Esophagus (tissue), 2 donors: ENCODE results near the gene RPIA. TPM values are rescaled to one million over a fixed set of nuclear protein-coding genes. Genes with fewer than 3 reads are reported as not detected.
"Not testable (repeated sequence)": the region's sequence is repeated elsewhere in the genome, so short reads cannot be mapped to it uniquely, and the experiment has no call there.

ENCODE experiments used
- H3K27ac ChIP-seq, 2 donors: one replicate each; pipeline ENCODE4 v1.5.1; 2013; ENCODE audit warnings: low read depth in 2 of 2, mild to moderate bottlenecking in 2 of 2, inconsistent platforms in 1 of 2, low read length in 1 of 2, moderate library complexity in 1 of 2
- H3K27me3 ChIP-seq, 2 donors: one replicate each; pipeline ENCODE4 v1.6.1; 2013; ENCODE audit warnings: low read length in 2 of 2, control low read depth in 1 of 2, mild to moderate bottlenecking in 1 of 2; ENCODE audit not compliant: insufficient read depth in 2 of 2, control insufficient read depth in 1 of 2
- H3K36me3 ChIP-seq, 2 donors: one replicate each; pipeline ENCODE4 v1.6.1; 2013; ENCODE audit warnings: low read length in 1 of 2; ENCODE audit not compliant: control insufficient read depth in 2 of 2, insufficient read depth in 2 of 2
- H3K4me1 ChIP-seq, 2 donors: one replicate each; pipeline ENCODE4 v1.6.1; 2013; ENCODE audit warnings: low read length in 1 of 2; ENCODE audit not compliant: control insufficient read depth in 2 of 2, insufficient read depth in 2 of 2
- H3K4me3 ChIP-seq, 2 donors: one replicate each; pipeline ENCODE4 v1.5.1; 2013; ENCODE audit warnings: low read length in 2 of 2, mild to moderate bottlenecking in 2 of 2, low read depth in 1 of 2, moderate library complexity in 1 of 2
- H3K9me3 ChIP-seq, 2 donors: one replicate each; pipeline ENCODE4 v1.6.1; 2013; ENCODE audit warnings: mild to moderate bottlenecking in 2 of 2, low read depth in 1 of 2, low read length in 1 of 2, moderate library complexity in 1 of 2; ENCODE audit not compliant: control insufficient read depth in 2 of 2, insufficient read depth in 1 of 2
- WGBS, 2 donors: extraction: QIAGEN DNeasy Blood & Tissue Kit; methylation state at CpG; one replicate each; pipeline ENCODE4 v1.1.7; 2013; 5-methylcytosine and 5-hydroxymethylcytosine counted together
- polyA plus RNA-seq, 2 donors: library from polyadenylated mRNA; stranded (reverse); fragments of 200-250 nt; gene quantifications; one replicate each; pipeline ENCODE4 v1.2.3, GENCODE V29; 2013
- donor health status: healthy with polysubstance abuse.
- donor health status: Bipolar disorder and iron deficiency.

RPIA gene
- polyA plus RNA-seq, 2 donors: 18.9 to 20.1 TPM

GRCh38 chr2:88758702-88759101 is 67.2 kb downstream of the RPIA start:
- not testable (repeated sequence) for H3K4me1 ChIP-seq, H3K27ac ChIP-seq

GRCh38 chr2:88760819-88761598 is 69.5 kb downstream of the RPIA start:
- peaks cover 0 to 7% of the 10 kb centered on the region in 2 donors for H3K27me3 ChIP-seq
- peaks cover 0 to 2% of the 10 kb centered on the region in 2 donors for H3K36me3 ChIP-seq
- WGBS, 2 donors: 69 to 82% methylated on average over 2 of the region's 2 CpGs
- H3K4me1 ChIP-seq: peaks cover 3 to 11% of the 10 kb centered on the region in 2 donors
- H3K4me3 ChIP-seq: no peak overlapping the region
- no peak overlapping the region for H3K27ac ChIP-seq
- H3K9me3 ChIP-seq: peaks cover 8 to 18% of the 10 kb centered on the region in 2 donors

More at GRCh38 chr2:88758702-88759101, 67.2 kb downstream of the RPIA start:
- not testable (repeated sequence) for H3K36me3 ChIP-seq, H3K4me3 ChIP-seq, H3K27me3 ChIP-seq, H3K9me3 ChIP-seq
- WGBS, 2 donors: 88 to 89% methylated on average over 2 of the region's 2 CpGs

- Histone ChIP-seq H3K36me3 (no peaks in the 10 kb centered on the region), H3K27me3 (peaks cover 0 to 7% of the 10 kb centered on the region in 2 donors), H3K27ac (no peak overlapping the region), H3K4me3 (no peak overlapping the region), H3K4me1 (peaks cover 3 to 11% of the 10 kb centered on the region in 2 donors), H3K9me3 (peaks cover 7 to 15% of the 10 kb centered on the region in 2 donors)
- WGBS, 2 donors: 85 to 89% methylated on average over 19 of the region's 19 CpGs
Measured at GRCh38 chr2:88764141-88764849, 72.8 kb downstream of the RPIA start.

GRCh38 chr2:88764850-88765153 is 73.3 kb downstream of the RPIA start:
- Histone ChIP-seq H3K27ac (no peak overlapping the region), H3K4me1 (peaks cover 3 to 11% of the 10 kb centered on the region in 2 donors)

GRCh38 chr2:88765154-88765888 is 73.8 kb downstream of the RPIA start:
- Histone ChIP-seq H3K27me3 (peaks cover 0 to 7% of the 10 kb centered on the region in 2 donors), H3K9me3 (peaks cover 5 to 15% of the 10 kb centered on the region in 2 donors), H3K36me3 (no peaks in the 10 kb centered on the region), H3K4me1 (peaks cover 3 to 11% of the 10 kb centered on the region in 2 donors), H3K27ac (no peak overlapping the region), H3K4me3 (peak overlapping the region; percentile 7 to 26)
- 4 to 5% methylated on average over 75 of the region's 75 CpGs for WGBS, 2 donors

More at GRCh38 chr2:88764850-88765153, 73.3 kb downstream of the RPIA start:
- Histone ChIP-seq H3K9me3 (peaks cover 5 to 15% of the 10 kb centered on the region in 2 donors), H3K36me3 (no peaks in the 10 kb centered on the region), H3K27me3 (peaks cover 0 to 7% of the 10 kb centered on the region in 2 donors), H3K4me3 (peak overlapping the region in 1 of 2 donors; percentile 7)
- 22 to 28% methylated on average over 22 of the region's 22 CpGs for WGBS, 2 donors

GRCh38 chr2:88765889-88766481 is 74.5 kb downstream of the RPIA start:
- peaks cover 3 to 11% of the 10 kb centered on the region in 2 donors for H3K4me1 ChIP-seq
- H3K36me3 ChIP-seq, H3K4me3 ChIP-seq, H3K27ac ChIP-seq, H3K27me3 ChIP-seq: not testable (repeated sequence)
- H3K9me3 ChIP-seq: peaks cover 5 to 15% of the 10 kb centered on the region in 2 donors
- WGBS, 2 donors: 31 to 32% methylated on average over 24 of the region's 24 CpGs

GRCh38 chr2:88770016-88770415 is 78.5 kb downstream of the RPIA start:
- H3K4me1 ChIP-seq: peaks cover 3 to 8% of the 10 kb centered on the region in 2 donors
- peaks cover 2 to 6% of the 10 kb centered on the region in 2 donors for H3K9me3 ChIP-seq
- no peak overlapping the region for H3K4me3 ChIP-seq
- peaks cover 0 to under 1% of the 10 kb centered on the region in 2 donors for H3K27me3 ChIP-seq
- no peak overlapping the region for H3K27ac ChIP-seq
- no peaks in the 10 kb centered on the region for H3K36me3 ChIP-seq
- 70 to 72% methylated on average over 4 of the region's 4 CpGs for WGBS, 2 donors

GRCh38 chr2:88773233-88774028 is 82.0 kb downstream of the RPIA start:
- not testable (repeated sequence) for H3K4me3 ChIP-seq, H3K4me1 ChIP-seq, H3K27ac ChIP-seq, H3K36me3 ChIP-seq, H3K27me3 ChIP-seq, H3K9me3 ChIP-seq
- WGBS, 2 donors: 62 to 64% methylated on average over 7 of the region's 7 CpGs
